HG03378 (cell line): ENCODE data around the gene FGD6.

Experiments used
- ATAC-seq: cut with Tn5 transposase; IDR thresholded peaks from one replicate; pipeline ENCODE4 v1.9.1; 2021; ENCODE audit warnings: mild to moderate bottlenecking, moderate library complexity; ENCODE audit not compliant: unreplicated experiment

The FGD6 gene

GRCh38 chr12:95034750-95035149 is 182.5 kb downstream of the FGD6 start:
- ATAC-seq: no peak
